Measurements from ENCODE around the gene PRTFDC1. TPM values are rescaled to one million over a fixed set of nuclear protein-coding genes. Genes with fewer than 3 reads are reported as not detected.
"Not testable (repeated sequence)": the region's sequence is repeated elsewhere in the genome, so short reads cannot be mapped to it uniquely, and the experiment has no call there.

The PRTFDC1 gene
- total RNA-seq, 1 donor from 2014 or later: 7.6 TPM

- Histone ChIP-seq H3K4me3 (no peak overlapping the region), H3K4me1 (peaks cover 8% of the 10 kb centered on the region), H3K27ac (no peak overlapping the region), H3K27me3 (no peaks in the 10 kb centered on the region), H3K36me3 (no peaks in the 10 kb centered on the region), H3K9me3 (no peaks in the 10 kb centered on the region)
- intact Hi-C loops (cut with DNase I): no loop called here
- no peak for TF ChIP-seq POLR2AphosphoS5 (IDR thresholded peaks at IDR 0.05; ENCODE audit: insufficient read depth in 1 of 2, low read depth in 1 of 2)
- TF ChIP-seq, protein P1, sequence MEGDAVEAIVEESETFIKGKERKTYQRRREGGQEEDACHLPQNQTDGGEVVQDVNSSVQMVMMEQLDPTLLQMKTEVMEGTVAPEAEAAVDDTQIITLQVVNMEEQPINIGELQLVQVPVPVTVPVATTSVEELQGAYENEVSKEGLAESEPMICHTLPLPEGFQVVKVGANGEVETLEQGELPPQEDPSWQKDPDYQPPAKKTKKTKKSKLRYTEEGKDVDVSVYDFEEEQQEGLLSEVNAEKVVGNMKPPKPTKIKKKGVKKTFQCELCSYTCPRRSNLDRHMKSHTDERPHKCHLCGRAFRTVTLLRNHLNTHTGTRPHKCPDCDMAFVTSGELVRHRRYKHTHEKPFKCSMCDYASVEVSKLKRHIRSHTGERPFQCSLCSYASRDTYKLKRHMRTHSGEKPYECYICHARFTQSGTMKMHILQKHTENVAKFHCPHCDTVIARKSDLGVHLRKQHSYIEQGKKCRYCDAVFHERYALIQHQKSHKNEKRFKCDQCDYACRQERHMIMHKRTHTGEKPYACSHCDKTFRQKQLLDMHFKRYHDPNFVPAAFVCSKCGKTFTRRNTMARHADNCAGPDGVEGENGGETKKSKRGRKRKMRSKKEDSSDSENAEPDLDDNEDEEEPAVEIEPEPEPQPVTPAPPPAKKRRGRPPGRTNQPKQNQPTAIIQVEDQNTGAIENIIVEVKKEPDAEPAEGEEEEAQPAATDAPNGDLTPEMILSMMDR (IDR thresholded peaks at IDR 0.05): no peak
- no peak for TF ChIP-seq POLR2A (IDR thresholded peaks at IDR 0.05)
- no peak for DNase-seq (ENCODE audit: extremely low spot score in 2 of 2)
These were observed 26.6 kb downstream of the PRTFDC1 start for GRCh38 chr10:24925799-24926198.

- DNase-seq (ENCODE audit: extremely low spot score in 2 of 2); intact Hi-C loops (cut with DNase I); H3K4me1 ChIP-seq; H3K4me3 ChIP-seq; H3K27ac ChIP-seq; H3K36me3 ChIP-seq; H3K27me3 ChIP-seq; H3K9me3 ChIP-seq: not testable (repeated sequence)
These were observed 27.9 kb downstream of the PRTFDC1 start for GRCh38 chr10:24924483-24924882.

DNA sequence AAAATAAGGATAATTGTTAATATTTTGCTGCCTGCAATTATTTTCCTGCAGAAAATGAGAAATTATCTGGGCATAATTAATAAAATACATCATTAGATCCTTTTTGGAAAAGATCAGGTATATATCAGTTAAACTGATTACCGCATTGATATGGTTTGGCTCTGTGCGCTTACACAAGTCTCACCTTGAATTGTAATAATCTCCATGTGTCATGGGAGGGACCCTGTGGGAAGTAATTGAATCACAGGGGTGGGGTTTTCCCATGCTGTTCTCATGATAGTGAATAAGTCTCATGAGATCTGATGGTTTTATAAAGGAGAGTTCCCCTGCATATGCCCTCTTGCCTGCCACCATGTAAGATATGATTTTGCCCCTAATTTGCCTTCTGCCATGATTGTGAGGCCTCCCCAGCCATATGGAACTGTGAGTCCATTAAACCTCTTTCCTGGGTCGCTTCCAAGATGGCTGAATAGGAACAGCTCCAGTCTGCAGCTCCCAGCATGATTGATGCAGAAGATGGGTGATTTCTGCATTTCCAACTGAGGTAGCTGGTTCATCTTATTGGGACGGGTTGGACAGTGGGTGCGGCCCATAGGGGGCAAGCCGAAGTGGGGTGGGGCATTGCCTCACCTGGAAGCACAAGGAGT lies 30.1 kb downstream of the PRTFDC1 start:
- intact Hi-C loops (cut with DNase I): not testable (repeated sequence)

GRCh38 chr10:24920907-24921881 lies 31.2 kb downstream of the PRTFDC1 start:
- H3K9me3 ChIP-seq: no peaks in the 10 kb centered on the region

More for the DNA sequence above, 30.1 kb downstream of the PRTFDC1 start:
- H3K9me3 ChIP-seq; H3K4me3 ChIP-seq; H3K27ac ChIP-seq; H3K4me1 ChIP-seq; DNase-seq (ENCODE audit: extremely low spot score in 2 of 2); H3K27me3 ChIP-seq; H3K36me3 ChIP-seq: not testable (repeated sequence)

DNA sequence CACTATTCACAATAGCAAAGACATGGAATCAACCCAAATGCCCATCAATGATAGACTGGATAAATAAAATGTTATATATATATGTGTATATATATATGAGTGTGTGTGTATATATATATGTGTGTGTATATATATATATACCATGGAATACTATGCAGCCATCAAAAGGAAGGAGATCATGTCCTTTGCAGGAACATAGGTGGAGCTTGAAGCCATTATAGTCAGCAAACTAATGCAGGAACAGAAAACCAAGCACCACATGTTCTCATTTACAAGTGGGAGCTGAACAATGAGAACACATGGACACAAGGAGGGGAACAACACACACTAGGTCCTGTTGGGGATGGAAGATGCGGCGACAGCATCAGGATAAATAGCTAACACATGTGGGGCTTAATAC lies 32.2 kb downstream of the PRTFDC1 start:
- H3K4me3 ChIP-seq; DNase-seq (ENCODE audit: extremely low spot score in 2 of 2); intact Hi-C loops (cut with DNase I): not testable (repeated sequence)

More at GRCh38 chr10:24920907-24921881, 31.2 kb downstream of the PRTFDC1 start:
- DNase-seq (ENCODE audit: extremely low spot score in 2 of 2): no peak
- H3K27ac ChIP-seq: no peak overlapping the region
- H3K27me3 ChIP-seq: no peaks in the 10 kb centered on the region
- no peaks in the 10 kb centered on the region for H3K36me3 ChIP-seq
- no peak overlapping the region for H3K4me3 ChIP-seq
- intact Hi-C loops (cut with DNase I): no loop called here
- H3K4me1 ChIP-seq: peaks cover 8% of the 10 kb centered on the region
- TF ChIP-seq POLR2A (IDR thresholded peaks at IDR 0.05) (no peak), POLR2AphosphoS5 (IDR thresholded peaks at IDR 0.05; ENCODE audit: insufficient read depth in 1 of 2, low read depth in 1 of 2) (no peak)
- TF ChIP-seq, protein P1 (IDR thresholded peaks at IDR 0.05): no peak

GRCh38 chr10:24919629-24920028 lies 32.8 kb downstream of the PRTFDC1 start:
- intact Hi-C loops (cut with DNase I); H3K4me1 ChIP-seq; DNase-seq (ENCODE audit: extremely low spot score in 2 of 2); H3K27me3 ChIP-seq; H3K36me3 ChIP-seq; H3K9me3 ChIP-seq; H3K27ac ChIP-seq; H3K4me3 ChIP-seq: not testable (repeated sequence)

More for the DNA sequence above, 32.2 kb downstream of the PRTFDC1 start:
- not testable (repeated sequence) for H3K27ac ChIP-seq, H3K36me3 ChIP-seq, H3K27me3 ChIP-seq, H3K9me3 ChIP-seq, H3K4me1 ChIP-seq

DNA sequence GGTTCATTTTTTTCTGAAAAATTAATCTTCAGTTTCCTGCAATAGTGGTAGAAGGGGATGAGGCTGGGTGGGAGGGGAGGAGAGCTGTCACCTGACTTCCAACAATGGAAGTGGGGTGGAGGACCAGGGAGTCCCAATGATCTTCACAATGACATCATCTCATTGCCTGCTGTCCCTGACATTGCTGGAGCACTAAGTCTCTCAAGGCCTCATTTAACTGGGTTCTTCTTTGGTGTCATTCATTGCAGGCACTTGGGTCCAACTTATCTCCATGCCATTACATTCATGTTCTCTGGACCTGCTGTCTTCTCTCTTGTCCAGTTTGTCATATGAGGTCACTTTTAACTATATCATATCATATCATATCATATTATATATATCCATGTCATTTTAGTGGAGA lies 34.4 kb downstream of the PRTFDC1 start:
- H3K27me3 ChIP-seq: no peaks in the 10 kb centered on the region
- no peak for TF ChIP-seq POLR2AphosphoS5 (IDR thresholded peaks at IDR 0.05; ENCODE audit: insufficient read depth in 1 of 2, low read depth in 1 of 2)
- TF ChIP-seq, protein P1 (IDR thresholded peaks at IDR 0.05): no peak
- TF ChIP-seq POLR2A (IDR thresholded peaks at IDR 0.05): no peak
- H3K4me3 ChIP-seq: no peak overlapping the region
- no peaks in the 10 kb centered on the region for H3K9me3 ChIP-seq
- intact Hi-C loops (cut with DNase I): no loop called here
- H3K36me3 ChIP-seq: no peaks in the 10 kb centered on the region
- H3K4me1 ChIP-seq: peaks cover 8% of the 10 kb centered on the region
- no peak overlapping the region for H3K27ac ChIP-seq
- DNase-seq (ENCODE audit: extremely low spot score in 2 of 2): no peak
